SK-N-SH (cell line): Measurements from ENCODE around the gene CAMK4. TPM values are rescaled to one million over a fixed set of nuclear protein-coding genes. Genes with fewer than 3 reads are reported as not detected.

ENCODE experiments used
- CTCF ChIA-PET: fragments of 300-600, 350-600 bp; formaldehyde crosslinking; extraction: SDS; loops from one replicate; lab custom pipeline; 2021; lab: Yijun Ruan, JAX
- POLR2A ChIA-PET: fragments of 350-600 bp; sonication (Branson Sonifier 250); formaldehyde crosslinking; extraction: SDS; loops from one replicate; lab custom pipeline; 2020; ENCODE audit warnings: antibody characterized with exemption, inconsistent platforms; lab: Yijun Ruan, JAX
- DNase-seq: peaks from one replicate; pipeline ENCODE4 v3.0.0; 2012
- H2AFZ ChIP-seq: fragments of 200-600 bp; sonication (generic); 2 replicates; pipeline ENCODE4 v1.8.1; 2016; ENCODE audit warnings: antibody characterized with exemption, mild to moderate bottlenecking, low read depth
- H3F3A ChIP-seq: fragments of 200-600 bp; sonication (generic); replicated peaks from 2 replicates; pipeline ENCODE3; 2016; ENCODE audit warnings: antibody characterized with exemption, mild to moderate bottlenecking; ENCODE audit not compliant: insufficient read depth
- H3K27ac ChIP-seq, 2 experiments: fragments of 200-500 bp in 1 of 2; fragments of 200-600 bp in 1 of 2; sonication (Bioruptor generic) in 1 of 2; sonication (generic), shearing (Covaris generic) in 1 of 2; 2 replicates each; pipeline versions ENCODE4 v1.5.1 to v1.6.1; 2014 to 2016; ENCODE audit warnings: low read depth in 2 of 2, inconsistent platforms in 1 of 2, low read length in 1 of 2, mild to moderate bottlenecking in 1 of 2, mixed read lengths in 1 of 2
- H3K27me3 ChIP-seq: fragments of 200-600 bp; sonication (generic), shearing (Covaris generic); 2 replicates; pipeline ENCODE4 v1.6.1; 2016; ENCODE audit warnings: mixed run types; ENCODE audit not compliant: insufficient read depth
- H3K36me3 ChIP-seq, 2 experiments: fragments of 200-500 bp in 1 of 2; fragments of 200-600 bp in 1 of 2; sonication (Bioruptor generic) in 1 of 2; sonication (generic) in 1 of 2; replicated peaks in 1 of 2; 2 replicates each; pipeline versions ENCODE3 to v1.5.1; 2014 to 2016; ENCODE audit warnings: low read length in 1 of 2, mild to moderate bottlenecking in 1 of 2; ENCODE audit not compliant: insufficient read depth in 2 of 2, control insufficient read depth in 1 of 2
- H3K4me1 ChIP-seq, 2 experiments: fragments of 200-500 bp in 1 of 2; fragments of 200-600 bp in 1 of 2; sonication (Bioruptor generic) in 1 of 2; sonication (generic), shearing (Covaris generic) in 1 of 2; 2 replicates each; pipeline versions ENCODE4 v1.5.1 to v1.6.1; 2014 to 2016; ENCODE audit warnings: low read depth in 1 of 2, low read length in 1 of 2, mixed run types in 1 of 2; ENCODE audit not compliant: insufficient read depth in 2 of 2, control insufficient read depth in 1 of 2
- H3K4me2 ChIP-seq: fragments of 200-600 bp; sonication (generic), shearing (Covaris generic); 2 replicates; pipeline ENCODE4 v1.6.1; 2017; ENCODE audit warnings: mixed run types
- H3K4me3 ChIP-seq, 2 experiments: fragments of 200-500 bp in 1 of 2; fragments of 200-600 bp in 1 of 2; sonication (Bioruptor generic) in 1 of 2; sonication (generic), shearing (Covaris generic) in 1 of 2; 2 replicates each; pipeline versions ENCODE4 v1.5.1 to v1.8.1; 2014 to 2016; ENCODE audit warnings: low read depth in 2 of 2, inconsistent platforms in 1 of 2, low read length in 1 of 2, mild to moderate bottlenecking in 1 of 2, mixed read lengths in 1 of 2, moderate library complexity in 1 of 2
- H3K79me2 ChIP-seq: fragments of 200-600 bp; sonication (generic); 2 replicates; pipeline ENCODE4 v1.8.1; 2017; ENCODE audit warnings: mild to moderate bottlenecking; ENCODE audit not compliant: insufficient read depth
- H3K9ac ChIP-seq: fragments of 200-600 bp; sonication (generic); 2 replicates; pipeline ENCODE4 v1.6.1; 2017; ENCODE audit warnings: mixed run types
- H3K9me2 ChIP-seq: fragments of 200-600 bp; sonication (generic); 2 replicates; pipeline ENCODE4 v1.6.1; 2017; ENCODE audit warnings: mixed run types
- H3K9me3 ChIP-seq: fragments of 200-600 bp; sonication (generic); 2 replicates; pipeline ENCODE4 v1.6.1; 2017; ENCODE audit warnings: mixed run types, mild to moderate bottlenecking, moderate library complexity
- H4K20me1 ChIP-seq: fragments of 200-600 bp; sonication (generic); 2 replicates; pipeline ENCODE4 v1.6.1; 2017; ENCODE audit warnings: mild to moderate bottlenecking, mixed run types; ENCODE audit not compliant: insufficient read depth
- CHD2 ChIP-seq: fragments of 150-350 bp; IDR thresholded peaks from 2 replicates; pipeline ENCODE4 v1.6.1; 2018; ENCODE audit warnings: low read length; ENCODE audit not compliant: partially characterized antibody
- EP300 ChIP-seq, 2 experiments: IDR thresholded peaks; 2 replicates each; pipeline versions ENCODE4 v1.4.0 to v1.6.1; 2012; ENCODE audit warnings: borderline replicate concordance in 1 of 2, low read depth in 1 of 2, low read length in 1 of 2
- FOXM1 ChIP-seq: IDR thresholded peaks from 2 replicates; pipeline ENCODE4 v1.4.0; 2012; ENCODE audit warnings: low read depth, mild to moderate bottlenecking
- GABPA ChIP-seq: IDR thresholded peaks from 2 replicates; pipeline ENCODE4 v1.4.0; 2012; ENCODE audit warnings: low read depth, mild to moderate bottlenecking
- MEF2A ChIP-seq: IDR thresholded peaks from 2 replicates; pipeline ENCODE4 v1.4.0; 2012; ENCODE audit warnings: low read depth, borderline replicate concordance
- POLR2AphosphoS5 ChIP-seq: IDR thresholded peaks from 2 replicates; pipeline ENCODE4 v1.6.1; 2012; ENCODE audit warnings: low read depth, low read length
- RCOR1 ChIP-seq: fragments of 150-350 bp; IDR thresholded peaks from 2 replicates; pipeline ENCODE4 v1.6.1; 2017; ENCODE audit warnings: antibody characterized with exemption, low read length
- REST ChIP-seq: IDR thresholded peaks from 2 replicates; pipeline ENCODE4 v1.6.1; 2012; ENCODE audit warnings: mild to moderate bottlenecking, low read depth, low read length, moderate library complexity
- RXRA ChIP-seq: IDR thresholded peaks from 2 replicates; pipeline ENCODE4 v1.4.0; 2012; ENCODE audit warnings: low read depth, mild to moderate bottlenecking, borderline replicate concordance
- SMC3 ChIP-seq: IDR thresholded peaks from 2 replicates; pipeline ENCODE4 v1.6.1; 2012; ENCODE audit warnings: low read depth, low read length, improper control_type of control experiment
- TCF12 ChIP-seq: IDR thresholded peaks from 2 replicates; pipeline ENCODE4 v1.4.0; 2012
- TEAD4 ChIP-seq: IDR thresholded peaks from 2 replicates; pipeline ENCODE4 v1.4.0; 2012; ENCODE audit warnings: mild to moderate bottlenecking, borderline replicate concordance; ENCODE audit not compliant: insufficient read depth
- YY1 ChIP-seq: IDR thresholded peaks from 2 replicates; pipeline ENCODE4 v1.4.0; 2012; ENCODE audit warnings: low read depth, mild to moderate bottlenecking
- ZBTB33 ChIP-seq: IDR thresholded peaks from 2 replicates; pipeline ENCODE4 v1.4.0; 2012; ENCODE audit warnings: low read depth, borderline replicate concordance
- WGBS: methylation state at CpG from one replicate; pipeline ENCODE4 v1.1.6; 2017; ENCODE audit warnings: low lambda C conversion rate; 5-methylcytosine and 5-hydroxymethylcytosine counted together
- polyA plus RNA-seq, 3 experiments: library from polyadenylated mRNA; depleted of rRNA; stranded (reverse); fragments of >200 nt; gene quantifications; 2 replicates each; pipeline ENCODE4 v1.2.3, GENCODE V29; 2012
- TF ChIP-seq, protein P1 (sequence below): fragments of 150-350 bp; IDR thresholded peaks from 2 replicates; pipeline ENCODE4 v1.6.1; 2016; ENCODE audit warnings: mild to moderate bottlenecking, low read depth, low read length
- TF ChIP-seq, protein P2 (sequence below): IDR thresholded peaks from 2 replicates; pipeline ENCODE4 v1.4.0; 2012; ENCODE audit warnings: low read depth

CAMK4 gene
- polyA plus RNA-seq, 1 of the 3 experiments (the other 2 are of a cell fraction) = 4.1 TPM

GRCh38 chr5:111231119-111231518, 6.9 kb downstream of the CAMK4 start:
- no peak overlapping the region for H3K4me3 ChIP-seq
- no peak for TF ChIP-seq REST
- no peak for TF ChIP-seq TEAD4
- TF ChIP-seq, all 33 proteins: peak for 0
- peaks cover 0 to 22% of the 10 kb centered on the region in 2 experiments; a peak in 2 of 4 replicates for H3K4me1 ChIP-seq
- no peak overlapping the region for H3K9ac ChIP-seq
- no peak overlapping the region for H3K4me2 ChIP-seq
- no peak for DNase-seq
- no peak overlapping the region for H3K27ac ChIP-seq
- ChIA-PET CTCF (interaction anchor here (0.7 kb wide), 1 partner anchor 20 kb away, joined by 4 read pairs; no protein-coding TSS in a partner anchor), POLR2A (no interaction called here)
- H2AFZ ChIP-seq = no peak overlapping the region
- no peaks in the 10 kb centered on the region; the same call in 1 of the 2 replicates for H3K79me2 ChIP-seq
- H3K9me3 ChIP-seq = no peaks in the 10 kb centered on the region
- WGBS = 81% methylated on average over 1 of the region's 1 CpG
- H4K20me1 ChIP-seq = no peaks in the 10 kb centered on the region
- H3K36me3 ChIP-seq = no peaks in the 10 kb centered on the region
- H3F3A ChIP-seq = no peaks in the 10 kb centered on the region
- H3K9me2 ChIP-seq = no peaks in the 10 kb centered on the region
- H3K27me3 ChIP-seq = no peaks in the 10 kb centered on the region

GRCh38 chr5:111232311-111233051, 8.3 kb downstream of the CAMK4 start:
- CTCF ChIA-PET = no interaction called here
- TF ChIP-seq MEF2A (no peak), FOXM1 (no peak), ZBTB33 (no peak), TEAD4 (no peak), CHD2 (no peak), TCF12 (no peak), EP300 (IDR thresholded peaks at IDR 0.05; ENCODE audit: borderline replicate concordance in 1 of 2, low read depth in 1 of 2, low read length in 1 of 2) (no peak), POLR2AphosphoS5 (no peak), RXRA (no peak), GABPA (no peak), RCOR1 (no peak), YY1 (no peak), SMC3 (no peak)
- TF ChIP-seq, protein P1, sequence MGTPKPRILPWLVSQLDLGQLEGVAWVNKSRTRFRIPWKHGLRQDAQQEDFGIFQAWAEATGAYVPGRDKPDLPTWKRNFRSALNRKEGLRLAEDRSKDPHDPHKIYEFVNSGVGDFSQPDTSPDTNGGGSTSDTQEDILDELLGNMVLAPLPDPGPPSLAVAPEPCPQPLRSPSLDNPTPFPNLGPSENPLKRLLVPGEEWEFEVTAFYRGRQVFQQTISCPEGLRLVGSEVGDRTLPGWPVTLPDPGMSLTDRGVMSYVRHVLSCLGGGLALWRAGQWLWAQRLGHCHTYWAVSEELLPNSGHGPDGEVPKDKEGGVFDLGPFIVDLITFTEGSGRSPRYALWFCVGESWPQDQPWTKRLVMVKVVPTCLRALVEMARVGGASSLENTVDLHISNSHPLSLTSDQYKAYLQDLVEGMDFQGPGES = no peak
- TF ChIP-seq, protein P2, sequence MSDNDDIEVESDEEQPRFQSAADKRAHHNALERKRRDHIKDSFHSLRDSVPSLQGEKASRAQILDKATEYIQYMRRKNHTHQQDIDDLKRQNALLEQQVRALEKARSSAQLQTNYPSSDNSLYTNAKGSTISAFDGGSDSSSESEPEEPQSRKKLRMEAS = no peak

More at GRCh38 chr5:111232311-111233051, 8.3 kb downstream of the CAMK4 start:
- Histone ChIP-seq H3K27ac (no peak overlapping the region), H3K9ac (no peak overlapping the region), H3K4me1 (peaks cover 0 to 14% of the 10 kb centered on the region in 2 experiments; a peak in 2 of 4 replicates), H3K79me2 (no peaks in the 10 kb centered on the region; the same call in 1 of the 2 replicates), H3K4me2 (no peak overlapping the region), H3K9me2 (no peaks in the 10 kb centered on the region), H3K36me3 (no peaks in the 10 kb centered on the region), H3F3A (no peaks in the 10 kb centered on the region), H3K4me3 (no peak overlapping the region), H4K20me1 (no peaks in the 10 kb centered on the region), H3K27me3 (no peaks in the 10 kb centered on the region), H2AFZ (no peak overlapping the region), H3K9me3 (no peaks in the 10 kb centered on the region)
- WGBS = 88% methylated on average over 1 of the region's 1 CpG
- POLR2A ChIA-PET = no interaction called here
- no peak for DNase-seq
